Mesodermal cell (in vitro differentiated cells): ENCODE measurements around the gene PAXIP1. TPM values are rescaled to one million over a fixed set of nuclear protein-coding genes. Genes with fewer than 3 reads are reported as not detected.
"Not testable (repeated sequence)": the region's sequence is repeated elsewhere in the genome, so short reads cannot be mapped to it uniquely, and the experiment has no call there.

ENCODE experiments used
- H3K27ac ChIP-seq: 2 replicates; pipeline ENCODE4 v1.7.0; 2013; ENCODE audit warnings: mild to moderate bottlenecking, low read depth, low read length, moderate library complexity; ENCODE audit not compliant: severe bottlenecking
- H3K36me3 ChIP-seq: 2 replicates; pipeline ENCODE4 v1.7.1; 2013; ENCODE audit warnings: mild to moderate bottlenecking, low read length, moderate library complexity; ENCODE audit not compliant: control insufficient read depth, insufficient read depth
- H3K4me1 ChIP-seq: one replicate; pipeline ENCODE4 v1.7.1; 2013; ENCODE audit warnings: mild to moderate bottlenecking, low read length; ENCODE audit not compliant: insufficient read depth, control insufficient read depth, poor library complexity, severe bottlenecking
- H3K4me3 ChIP-seq: 2 replicates; pipeline ENCODE4 v1.7.0; 2013; ENCODE audit warnings: low read length, control low read depth, mild to moderate bottlenecking; ENCODE audit not compliant: insufficient read depth, poor library complexity, severe bottlenecking; ENCODE audit errors: extremely low read depth
- H3K9me3 ChIP-seq: 2 replicates; pipeline ENCODE4 v1.7.1; 2013; ENCODE audit warnings: mild to moderate bottlenecking, low read length, moderate library complexity; ENCODE audit not compliant: control insufficient read depth
- WGBS, 2 experiments: methylation state at CpG; one replicate each; pipeline ENCODE4 v1.1.5; 2013; ENCODE audit warnings: missing lambda C conversion rate in 2 of 2; ENCODE audit not compliant: insufficient coverage in 2 of 2; 5-methylcytosine and 5-hydroxymethylcytosine counted together
- polyA plus RNA-seq, 2 experiments: library from polyadenylated mRNA; stranded (reverse); fragments of 50-300 nt; gene quantifications; one replicate each; pipeline ENCODE4 v1.2.3, GENCODE V29; 2013

The PAXIP1 gene, protein sequence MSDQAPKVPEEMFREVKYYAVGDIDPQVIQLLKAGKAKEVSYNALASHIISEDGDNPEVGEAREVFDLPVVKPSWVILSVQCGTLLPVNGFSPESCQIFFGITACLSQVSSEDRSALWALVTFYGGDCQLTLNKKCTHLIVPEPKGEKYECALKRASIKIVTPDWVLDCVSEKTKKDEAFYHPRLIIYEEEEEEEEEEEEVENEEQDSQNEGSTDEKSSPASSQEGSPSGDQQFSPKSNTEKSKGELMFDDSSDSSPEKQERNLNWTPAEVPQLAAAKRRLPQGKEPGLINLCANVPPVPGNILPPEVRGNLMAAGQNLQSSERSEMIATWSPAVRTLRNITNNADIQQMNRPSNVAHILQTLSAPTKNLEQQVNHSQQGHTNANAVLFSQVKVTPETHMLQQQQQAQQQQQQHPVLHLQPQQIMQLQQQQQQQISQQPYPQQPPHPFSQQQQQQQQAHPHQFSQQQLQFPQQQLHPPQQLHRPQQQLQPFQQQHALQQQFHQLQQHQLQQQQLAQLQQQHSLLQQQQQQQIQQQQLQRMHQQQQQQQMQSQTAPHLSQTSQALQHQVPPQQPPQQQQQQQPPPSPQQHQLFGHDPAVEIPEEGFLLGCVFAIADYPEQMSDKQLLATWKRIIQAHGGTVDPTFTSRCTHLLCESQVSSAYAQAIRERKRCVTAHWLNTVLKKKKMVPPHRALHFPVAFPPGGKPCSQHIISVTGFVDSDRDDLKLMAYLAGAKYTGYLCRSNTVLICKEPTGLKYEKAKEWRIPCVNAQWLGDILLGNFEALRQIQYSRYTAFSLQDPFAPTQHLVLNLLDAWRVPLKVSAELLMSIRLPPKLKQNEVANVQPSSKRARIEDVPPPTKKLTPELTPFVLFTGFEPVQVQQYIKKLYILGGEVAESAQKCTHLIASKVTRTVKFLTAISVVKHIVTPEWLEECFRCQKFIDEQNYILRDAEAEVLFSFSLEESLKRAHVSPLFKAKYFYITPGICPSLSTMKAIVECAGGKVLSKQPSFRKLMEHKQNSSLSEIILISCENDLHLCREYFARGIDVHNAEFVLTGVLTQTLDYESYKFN
- 16.1 TPM for polyA plus RNA-seq (2013, experiment 1 of 2)
- polyA plus RNA-seq (2013, experiment 2 of 2), result 16.9 TPM

DNA sequence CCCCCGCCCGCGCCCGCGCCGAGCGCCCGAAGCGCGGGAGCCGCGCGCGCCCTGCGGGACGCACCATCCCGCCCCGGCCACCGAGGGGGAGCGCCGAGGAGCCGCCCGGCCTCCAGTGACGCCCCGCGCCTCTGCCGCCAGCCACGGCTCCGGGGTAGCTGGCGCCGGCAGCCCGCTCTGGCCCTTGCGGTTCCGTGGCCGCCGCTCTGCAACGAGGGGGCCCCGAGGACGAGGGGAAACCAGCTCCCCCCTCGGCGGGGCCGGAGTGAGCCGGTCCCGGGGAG lies at the start of gene PAXIP1:
PAXIP1 (minus strand) TSS at position 33 of the 284 bp plus-strand sequence. CDS start 195 bp downstream, outside the sequence.
- Histone ChIP-seq H3K4me3 (peak within 1 kb of the TSS; percentile 84), H3K36me3 (peaks cover 17% of the 10 kb centered on the region), H3K27ac (peak within 1 kb of the TSS; percentile 99), H3K9me3 (no peaks in the 10 kb centered on the region), H3K4me1 (no peaks in the 10 kb centered on the region)
- 0 to 3% methylated on average over 16 to 27 of the region's 44 CpGs for WGBS, 2 experiments

DNA sequence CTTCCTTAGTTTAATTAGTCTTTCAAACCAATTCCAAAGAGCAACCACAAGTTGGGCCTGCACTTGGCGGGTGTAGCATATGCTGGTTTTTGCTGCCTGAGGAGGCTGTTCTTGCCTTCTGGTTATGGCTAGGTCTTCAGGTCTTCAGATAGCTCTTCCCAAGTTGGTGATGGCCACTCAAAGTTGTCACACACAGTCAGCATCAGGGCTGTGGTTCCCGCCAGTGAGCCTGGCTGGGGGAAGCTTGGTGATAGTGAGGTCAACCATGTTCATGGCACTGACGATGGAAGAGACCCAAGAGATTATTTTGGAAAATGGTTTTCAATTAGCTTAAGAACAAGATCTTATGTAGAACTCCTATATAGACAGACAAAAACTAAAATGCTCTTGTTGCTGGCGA lies 48.4 kb upstream of the PAXIP1 start:
- WGBS, 2 experiments, result 86 to 100% methylated on average over 1 of the region's 4 CpGs
- no peaks in the 10 kb centered on the region for H3K9me3 ChIP-seq
- H3K4me1 ChIP-seq, result no peaks in the 10 kb centered on the region

DNA sequence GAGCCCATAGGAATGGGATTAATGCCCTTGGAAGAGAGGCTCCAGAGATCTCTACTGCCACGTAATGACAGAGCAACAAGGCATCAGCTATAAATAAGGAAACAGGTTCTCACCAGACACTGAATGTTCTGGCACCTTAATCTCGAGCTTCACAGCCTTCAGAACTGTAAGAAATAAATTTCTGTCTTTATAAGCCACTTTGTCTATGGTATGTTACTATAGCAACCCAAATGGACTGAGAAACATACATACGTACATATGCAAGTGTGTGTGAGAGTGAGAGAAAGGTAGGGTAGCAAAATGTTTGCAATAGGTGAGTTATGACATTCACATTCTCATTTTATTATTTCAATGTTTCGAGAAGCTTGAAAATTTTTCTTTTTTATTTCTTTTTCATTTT lies 45.1 kb upstream of the PAXIP1 start:
- H3K4me3 ChIP-seq, result no peak overlapping the region
- H3K27ac ChIP-seq, result no peak overlapping the region
- no peaks in the 10 kb centered on the region for H3K4me1 ChIP-seq
- H3K36me3 ChIP-seq, result no peaks in the 10 kb centered on the region
- H3K9me3 ChIP-seq, result no peaks in the 10 kb centered on the region
- WGBS, 2 experiments, result no CpG with 5 or more reads among the region's 4 CpGs

More for the DNA sequence above, 48.4 kb upstream of the PAXIP1 start:
- no peak overlapping the region for H3K4me3 ChIP-seq
- H3K27ac ChIP-seq, result no peak overlapping the region
- no peaks in the 10 kb centered on the region for H3K36me3 ChIP-seq

DNA sequence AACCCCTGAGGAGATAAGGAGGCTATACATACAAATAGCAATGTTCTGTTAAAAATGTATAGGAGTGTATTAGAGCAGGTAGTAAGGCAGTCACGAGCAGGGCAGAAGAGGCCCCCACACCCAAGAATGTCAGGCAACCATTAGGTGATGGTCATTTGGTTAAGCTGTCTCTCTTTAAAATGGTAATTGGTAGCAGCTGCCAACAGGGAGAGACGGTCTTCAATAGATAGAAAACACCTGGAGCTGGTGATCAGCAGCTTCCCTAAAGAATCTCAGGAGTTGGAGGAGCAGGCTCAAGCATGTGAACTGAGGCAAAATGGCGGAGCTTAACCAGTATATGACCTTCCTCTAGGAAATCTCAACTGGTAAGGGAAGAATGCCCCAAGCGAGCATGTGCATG lies 40.8 kb upstream of the PAXIP1 start:
- H3K4me3 ChIP-seq, result no peak overlapping the region
- H3K9me3 ChIP-seq, result no peaks in the 10 kb centered on the region
- no peaks in the 10 kb centered on the region for H3K36me3 ChIP-seq
- H3K27ac ChIP-seq, result no peak overlapping the region
- 79 to 92% methylated on average over 4 of the region's 4 CpGs for WGBS, 2 experiments
- H3K4me1 ChIP-seq, result no peaks in the 10 kb centered on the region

DNA sequence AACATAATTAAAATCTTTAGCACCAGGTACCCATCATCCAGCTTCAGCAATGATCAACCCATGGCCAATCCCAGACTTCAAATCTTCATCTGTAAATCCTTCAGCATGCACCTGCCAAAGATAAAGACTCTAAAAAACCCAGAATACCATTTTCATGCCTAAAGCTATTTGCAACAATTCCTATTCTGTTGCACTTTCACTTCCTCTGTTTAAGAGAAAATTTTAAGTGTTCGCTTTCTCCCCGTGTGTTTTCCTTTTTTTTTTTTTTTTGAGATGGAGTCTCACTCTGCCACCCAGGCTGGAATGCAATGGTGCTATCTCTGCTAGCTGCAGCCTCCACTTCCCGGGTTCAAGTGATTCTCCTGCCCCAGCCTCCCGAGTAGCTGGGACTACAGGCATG lies 35.4 kb upstream of the PAXIP1 start:
- 67 to 93% methylated on average over 1 to 3 of the region's 4 CpGs for WGBS, 2 experiments
- H3K27ac ChIP-seq, result no peak overlapping the region
- H3K4me1 ChIP-seq, result no peaks in the 10 kb centered on the region
- H3K36me3 ChIP-seq, result no peaks in the 10 kb centered on the region
- H3K4me3 ChIP-seq, result no peak overlapping the region
- H3K9me3 ChIP-seq, result no peaks in the 10 kb centered on the region

GRCh38 chr7:155034495-155034894 lies 31.6 kb upstream of the PAXIP1 start:
- not testable (repeated sequence) for H3K27ac ChIP-seq, H3K9me3 ChIP-seq, H3K36me3 ChIP-seq, H3K4me3 ChIP-seq, H3K4me1 ChIP-seq
- WGBS, 2 experiments, result 80 to 83% methylated on average over 1 to 3 of the region's 15 CpGs

GRCh38 chr7:155032978-155033377 lies 30.1 kb upstream of the PAXIP1 start:
- H3K27ac ChIP-seq, result no peak overlapping the region
- no peaks in the 10 kb centered on the region for H3K9me3 ChIP-seq

GRCh38 chr7:155027879-155028278 lies 25.0 kb upstream of the PAXIP1 start:
- H3K4me1 ChIP-seq, result no peaks in the 10 kb centered on the region
- no peak overlapping the region for H3K4me3 ChIP-seq
- 100% methylated on average over 1 of the region's 1 CpG; no CpG with 5 or more reads in 1 of the 2 experiments for WGBS, 2 experiments
- no peaks in the 10 kb centered on the region for H3K36me3 ChIP-seq
- no peaks in the 10 kb centered on the region for H3K9me3 ChIP-seq
- H3K27ac ChIP-seq, result no peak overlapping the region

More at GRCh38 chr7:155032978-155033377, 30.1 kb upstream of the PAXIP1 start:
- no peaks in the 10 kb centered on the region for H3K36me3 ChIP-seq
- WGBS, 2 experiments, result 82% methylated on average over 2 of the region's 6 CpGs
- H3K4me3 ChIP-seq, result no peak overlapping the region
- H3K4me1 ChIP-seq, result no peaks in the 10 kb centered on the region

DNA sequence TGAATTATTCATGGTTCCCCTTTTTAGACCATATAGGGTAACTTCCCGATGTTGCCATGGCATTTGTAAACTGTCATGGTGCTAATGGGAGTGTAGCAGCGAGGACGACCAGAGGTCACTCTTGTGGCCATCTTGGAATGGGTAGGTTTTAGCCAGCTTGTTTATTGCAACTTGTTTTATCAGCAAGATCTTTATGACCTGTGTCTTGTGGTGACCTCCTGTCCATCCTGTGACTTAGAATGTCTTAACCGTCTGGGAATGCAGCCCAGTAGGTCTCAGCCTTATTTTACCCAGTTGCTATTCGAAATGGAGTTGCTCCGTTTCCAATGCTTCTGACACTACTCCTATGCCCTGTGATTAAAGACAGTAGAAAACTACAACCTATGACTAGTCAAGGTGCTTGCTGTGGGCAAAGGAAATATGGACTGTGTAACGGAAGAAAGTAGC lies 18.8 kb upstream of the PAXIP1 start:
- no peaks in the 10 kb centered on the region for H3K4me1 ChIP-seq
- no peak overlapping the region for H3K27ac ChIP-seq
- no peak overlapping the region for H3K4me3 ChIP-seq
- WGBS, 2 experiments, result 87 to 93% methylated on average over 5 to 7 of the region's 7 CpGs
- H3K9me3 ChIP-seq, result no peaks in the 10 kb centered on the region
- H3K36me3 ChIP-seq, result no peaks in the 10 kb centered on the region

DNA sequence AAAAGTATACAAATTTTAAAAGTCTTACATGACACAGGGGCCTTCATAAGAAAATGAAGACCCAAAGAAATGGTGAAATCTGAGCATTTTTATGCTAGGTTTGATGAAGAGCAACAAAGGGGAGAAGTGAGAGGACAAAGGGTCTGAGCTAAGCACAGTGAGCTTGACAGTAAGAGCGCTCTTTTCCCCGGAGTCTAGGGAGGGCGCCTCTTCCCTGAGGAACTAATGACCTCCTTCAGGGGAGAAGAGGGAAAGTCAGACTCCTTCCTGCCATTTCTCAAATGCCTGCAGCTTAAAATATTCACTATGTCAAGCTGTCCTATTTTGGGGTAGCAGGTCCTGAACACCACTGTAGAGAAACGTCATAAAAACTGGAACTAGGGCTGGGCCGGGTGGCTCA lies 18.1 kb upstream of the PAXIP1 start:
- no peaks in the 10 kb centered on the region for H3K36me3 ChIP-seq
- no peaks in the 10 kb centered on the region for H3K9me3 ChIP-seq
- H3K27ac ChIP-seq, result no peak overlapping the region
- no peaks in the 10 kb centered on the region for H3K4me1 ChIP-seq
- no peak overlapping the region for H3K4me3 ChIP-seq
- WGBS, 2 experiments, result 89 to 90% methylated on average over 3 to 4 of the region's 5 CpGs
